Lower leg skin (tissue), 4 donors: ENCODE measurements around the gene VDAC1. TPM values are rescaled to one million over a fixed set of nuclear protein-coding genes. Genes with fewer than 3 reads are reported as not detected.
"Not testable (repeated sequence)": the region's sequence is repeated elsewhere in the genome, so short reads cannot be mapped to it uniquely, and the experiment has no call there.

Source experiments
- DNase-seq, 2 donors: peaks; one replicate each; pipeline ENCODE4 v3.0.0-alpha.2; 2019; ENCODE audit warnings: low spot score in 2 of 2
- H3K4me3 ChIP-seq: fragments of 200-600 bp; sonication (generic); 2 replicates; pipeline ENCODE4 v1.5.1; 2017; ENCODE audit warnings: mild to moderate bottlenecking, low read depth; ENCODE audit not compliant: poor library complexity, severe bottlenecking
- POLR2A ChIP-seq, 2 donors: fragments of 450-650 bp; IDR thresholded peaks; one replicate each; pipeline ENCODE4 v1.6.1; 2016 to 2017; ENCODE audit warnings: antibody characterized with exemption in 2 of 2, mild to moderate bottlenecking in 1 of 2, moderate library complexity in 1 of 2
- WGBS, 2 donors: methylation state at CpG; one replicate each; pipeline ENCODE4 v1.1.5; 2018; 5-methylcytosine and 5-hydroxymethylcytosine counted together
- intact Hi-C: fragments of 100-400 bp; cut with DNase I; formaldehyde crosslinking; loops from one replicate; pipeline ENCODE4 v1.15.0; 2023; ENCODE audit warnings: low total_unique reads
- total RNA-seq, 4 donors: library from RNA; depleted of rRNA; stranded (reverse); fragments of >200 nt; gene quantifications; one replicate each; pipeline ENCODE4 v1.1.0, GENCODE V29; 2016
- TF ChIP-seq, protein P1 (sequence below), 3 donors: fragments of 450-650 bp; IDR thresholded peaks; one replicate each; pipeline ENCODE4 v1.5.1; 2016; ENCODE audit warnings: antibody characterized with exemption in 3 of 3, mild to moderate bottlenecking in 3 of 3, moderate library complexity in 2 of 3

VDAC1 gene
- total RNA-seq, 4 donors from 2014 or later, result 113 to 159 (median 145) TPM

DNA sequence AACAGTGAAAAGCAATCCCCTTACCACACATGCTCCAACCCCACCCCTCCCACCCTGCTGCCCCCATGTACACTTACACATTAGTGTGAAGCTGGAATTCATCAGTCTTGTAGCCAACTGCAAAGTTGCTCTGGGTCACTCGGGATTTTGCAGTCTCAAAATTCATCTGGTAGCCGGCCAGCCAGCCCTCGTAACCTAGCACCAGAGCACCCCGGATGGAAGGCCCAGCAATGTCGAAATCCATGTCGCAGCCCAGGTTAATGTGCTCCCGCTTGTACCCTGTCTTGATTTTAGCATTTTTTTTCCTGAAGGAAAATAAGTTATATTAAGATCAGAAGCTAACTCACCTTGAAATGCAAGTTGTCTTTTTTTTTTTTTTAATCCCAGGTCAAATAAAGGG is 24.1 kb downstream of the VDAC1 start:
- intact Hi-C loops, result loop anchor here (10.0 kb wide), 1 partner anchor 866 kb away; no protein-coding TSS in a partner anchor
- no peak for DNase-seq
- no peak overlapping the region for H3K4me3 ChIP-seq
- TF ChIP-seq POLR2A (IDR thresholded peaks at IDR 0.05), result no peak
- TF ChIP-seq, protein P1, sequence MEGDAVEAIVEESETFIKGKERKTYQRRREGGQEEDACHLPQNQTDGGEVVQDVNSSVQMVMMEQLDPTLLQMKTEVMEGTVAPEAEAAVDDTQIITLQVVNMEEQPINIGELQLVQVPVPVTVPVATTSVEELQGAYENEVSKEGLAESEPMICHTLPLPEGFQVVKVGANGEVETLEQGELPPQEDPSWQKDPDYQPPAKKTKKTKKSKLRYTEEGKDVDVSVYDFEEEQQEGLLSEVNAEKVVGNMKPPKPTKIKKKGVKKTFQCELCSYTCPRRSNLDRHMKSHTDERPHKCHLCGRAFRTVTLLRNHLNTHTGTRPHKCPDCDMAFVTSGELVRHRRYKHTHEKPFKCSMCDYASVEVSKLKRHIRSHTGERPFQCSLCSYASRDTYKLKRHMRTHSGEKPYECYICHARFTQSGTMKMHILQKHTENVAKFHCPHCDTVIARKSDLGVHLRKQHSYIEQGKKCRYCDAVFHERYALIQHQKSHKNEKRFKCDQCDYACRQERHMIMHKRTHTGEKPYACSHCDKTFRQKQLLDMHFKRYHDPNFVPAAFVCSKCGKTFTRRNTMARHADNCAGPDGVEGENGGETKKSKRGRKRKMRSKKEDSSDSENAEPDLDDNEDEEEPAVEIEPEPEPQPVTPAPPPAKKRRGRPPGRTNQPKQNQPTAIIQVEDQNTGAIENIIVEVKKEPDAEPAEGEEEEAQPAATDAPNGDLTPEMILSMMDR (IDR thresholded peaks at IDR 0.05), result no peak
- 80 to 90% methylated on average over 7 of the region's 7 CpGs for WGBS, 2 donors

DNA sequence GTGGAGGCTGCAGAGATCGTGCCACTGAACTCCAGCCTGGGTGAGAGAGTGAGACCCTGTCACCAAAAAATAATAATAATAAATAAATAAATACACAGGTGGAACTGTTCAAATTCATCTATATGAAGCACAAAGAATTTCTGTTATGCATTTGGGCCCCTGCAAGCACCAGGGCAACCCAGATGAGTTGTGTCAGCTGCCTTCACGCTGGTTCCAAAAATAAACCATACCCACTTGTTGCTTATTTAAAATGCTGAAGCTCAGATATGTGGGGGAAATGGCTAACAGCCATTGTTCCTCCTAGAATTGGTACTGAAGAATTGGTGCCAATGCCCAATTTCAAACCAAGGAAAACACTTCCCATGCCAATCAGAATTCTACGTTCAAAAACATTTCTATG is 25.8 kb downstream of the VDAC1 start:
- DNase-seq, result no peak
- H3K4me3 ChIP-seq, result no peak overlapping the region
- TF ChIP-seq POLR2A (IDR thresholded peaks at IDR 0.05), result no peak
- TF ChIP-seq, protein P1 (IDR thresholded peaks at IDR 0.05), result no peak
- 90 to 98% methylated on average over 3 of the region's 3 CpGs for WGBS, 2 donors
- intact Hi-C loops, result no loop called here

DNA sequence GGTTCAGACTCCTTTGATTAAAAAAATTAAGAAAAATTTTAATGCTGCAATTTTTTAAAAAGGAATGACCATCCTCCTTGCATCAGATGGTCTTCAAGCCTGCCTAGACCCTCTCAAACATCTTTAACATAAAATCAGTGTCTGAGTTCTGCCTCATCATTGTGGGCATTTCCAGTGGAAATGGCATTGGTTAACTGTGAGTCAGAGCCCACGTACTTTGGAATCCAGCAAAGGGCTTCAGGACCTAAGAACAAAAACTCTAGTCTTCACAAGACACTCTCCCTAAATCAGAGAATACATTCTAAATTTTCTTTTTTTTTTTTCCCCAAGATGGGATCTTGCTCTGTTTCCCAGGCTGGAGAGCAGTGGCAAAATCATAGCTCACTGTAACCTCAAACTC is 26.9 kb downstream of the VDAC1 start:
- intact Hi-C loops, result no loop called here
- WGBS, 2 donors, result 58 to 60% methylated on average over 1 of the region's 1 CpG

DNA sequence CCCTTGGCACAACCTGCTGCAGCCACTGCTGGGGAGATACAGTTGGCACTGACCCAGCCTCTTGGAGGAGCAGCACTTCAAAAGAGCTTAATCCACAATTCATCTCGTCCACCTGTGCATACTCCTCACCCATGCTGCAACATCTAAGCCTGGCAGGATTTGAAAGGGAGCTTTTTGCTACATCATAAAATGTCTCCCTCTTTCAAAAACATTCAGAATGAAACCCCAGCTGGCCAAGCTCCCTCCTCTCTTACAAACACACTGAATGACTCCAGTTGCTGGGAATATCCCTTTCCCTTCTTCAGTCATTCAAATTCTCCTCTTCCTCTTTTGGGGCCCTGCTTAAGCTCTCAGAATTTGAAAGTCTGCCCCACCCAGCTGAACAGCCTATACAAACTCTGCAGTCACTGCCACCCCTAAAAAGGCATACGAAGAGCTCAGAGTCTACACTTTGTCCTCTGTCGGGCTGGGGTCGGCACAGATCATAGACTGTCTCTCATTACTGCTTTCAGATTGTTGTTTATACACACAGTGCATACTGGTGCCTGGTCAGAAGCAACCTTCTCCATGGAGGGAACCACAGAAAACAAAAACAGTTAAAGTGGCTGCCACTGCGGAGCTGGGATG is 27.5 kb downstream of the VDAC1 start:
- DNase-seq, result no peak
- 74 to 78% methylated on average over 5 of the region's 5 CpGs for WGBS, 2 donors
- intact Hi-C loops, result no loop called here
- no peak overlapping the region for H3K4me3 ChIP-seq
- TF ChIP-seq, protein P1 (IDR thresholded peaks at IDR 0.05), result no peak
- no peak for TF ChIP-seq POLR2A (IDR thresholded peaks at IDR 0.05)

More for the DNA sequence above, 26.9 kb downstream of the VDAC1 start:
- no peak for TF ChIP-seq POLR2A (IDR thresholded peaks at IDR 0.05)
- TF ChIP-seq, protein P1 (IDR thresholded peaks at IDR 0.05), result no peak
- no peak for DNase-seq
- H3K4me3 ChIP-seq, result no peak overlapping the region

DNA sequence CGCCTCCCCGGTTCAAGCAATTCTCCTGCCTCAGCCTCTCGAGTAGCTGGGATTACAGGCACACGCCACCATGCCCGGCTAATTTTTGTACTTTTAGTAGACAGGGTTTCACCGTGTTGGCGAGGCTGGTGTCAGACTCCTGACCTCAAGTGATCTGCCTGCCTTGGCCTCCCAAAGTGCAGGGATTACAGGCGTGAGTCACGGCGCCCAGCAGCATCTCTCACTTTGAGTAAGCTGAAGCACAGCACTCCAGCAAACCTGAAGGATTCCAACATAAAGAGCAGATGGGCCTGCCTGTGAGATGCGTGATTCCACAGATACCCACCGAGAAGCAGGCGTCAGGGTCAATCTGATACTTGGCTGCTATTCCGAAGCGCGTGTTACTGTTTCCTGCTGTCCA is 29.2 kb downstream of the VDAC1 start:
- DNase-seq, intact Hi-C loops, H3K4me3 ChIP-seq: not testable (repeated sequence)
- 97% methylated on average over 16 of the region's 16 CpGs for WGBS, 2 donors

DNA sequence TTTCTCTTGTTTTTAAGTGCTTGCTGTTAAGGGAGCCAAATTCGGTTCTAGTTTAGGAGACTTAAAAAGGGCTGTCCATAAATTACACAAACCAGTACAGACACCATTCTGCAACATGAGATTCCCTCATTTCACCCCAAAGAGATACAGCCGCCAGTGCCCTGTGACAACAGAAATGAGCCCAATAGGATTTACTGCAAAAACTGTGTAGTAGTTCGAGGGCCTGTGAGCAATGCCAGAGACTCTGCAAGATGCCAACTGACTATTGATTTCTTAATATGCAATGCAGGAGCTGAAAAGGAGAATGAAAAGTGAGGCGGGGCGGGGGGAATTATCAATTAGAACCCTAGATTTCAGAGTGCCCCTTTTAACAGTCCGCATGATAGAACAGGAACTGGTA is 30.6 kb downstream of the VDAC1 start:
- no peak for DNase-seq
- H3K4me3 ChIP-seq, result no peak overlapping the region
- intact Hi-C loops, result no loop called here
- TF ChIP-seq, protein P1 (IDR thresholded peaks at IDR 0.05), result no peak
- no peak for TF ChIP-seq POLR2A (IDR thresholded peaks at IDR 0.05)
- WGBS, 2 donors, result 92% methylated on average over 6 of the region's 6 CpGs
